Caco-2 (cell line): ENCODE measurements around the gene SNX33. TPM values are rescaled to one million over a fixed set of nuclear protein-coding genes. Genes with fewer than 3 reads are reported as not detected.

Experiments
- BruUV-seq: library from RNA; stranded (reverse); fragments of 400-500 nt; replicated peaks from 2 replicates; lab custom pipeline; 2021; lab: Mats Ljungman, UMichigan
- CTCF ChIA-PET: fragments of 300-600 bp; sonication (Branson Sonifier 250); formaldehyde crosslinking; loops from one replicate; lab custom pipeline; 2022; ENCODE audit warnings: antibody characterized with exemption; lab: Charles Lee
- POLR2A ChIA-PET: fragments of 300-600 bp; sonication (Branson Sonifier 250); formaldehyde crosslinking; loops from one replicate; lab custom pipeline; 2022; ENCODE audit warnings: antibody characterized with exemption; lab: Charles Lee
- DNase-seq, 2 experiments: peaks; one replicate each; pipeline versions ENCODE4 v3.0.0 to v3.0.0-alpha.2; 2020 to 2022
- H3K27me3 ChIP-seq: replicated peaks from 2 replicates; pipeline ENCODE4 v1.6.0; 2011; ENCODE audit warnings: low read length; ENCODE audit not compliant: control insufficient read depth, insufficient read depth
- H3K36me3 ChIP-seq: 2 replicates; pipeline ENCODE4 v1.5.1; 2011; ENCODE audit warnings: low read length; ENCODE audit not compliant: control insufficient read depth, insufficient read depth
- H3K4me1 ChIP-seq: fragments of 250-450 bp; sonication (Bioruptor Pico); 2 replicates; pipeline ENCODE4 v1.5.1; 2020; ENCODE audit warnings: mild to moderate bottlenecking
- H3K4me3 ChIP-seq: 2 replicates; pipeline ENCODE4 v1.5.1; 2011; ENCODE audit warnings: low read depth, mild to moderate bottlenecking, control low read depth, low read length
- H3K9me3 ChIP-seq: fragments of 250-450 bp; sonication (Bioruptor Pico); 2 replicates; pipeline ENCODE4 v1.5.1; 2020; ENCODE audit warnings: mild to moderate bottlenecking, moderate library complexity
- H3K27ac Mint-ChIP-seq: one replicate; pipeline ENCODE4 v1.8.0; 2022; ENCODE audit warnings: mixed read lengths; ENCODE audit not compliant: unreplicated experiment
- H3K27me3 Mint-ChIP-seq: one replicate; pipeline ENCODE4 v1.8.0; 2022; ENCODE audit warnings: mixed read lengths; ENCODE audit not compliant: insufficient read depth, unreplicated experiment
- H3K36me3 Mint-ChIP-seq: one replicate; pipeline ENCODE4 v1.8.0; 2022; ENCODE audit warnings: mild to moderate bottlenecking, mixed read lengths; ENCODE audit not compliant: insufficient read depth, unreplicated experiment
- H3K4me1 Mint-ChIP-seq: one replicate; pipeline ENCODE4 v1.8.0; 2022; ENCODE audit warnings: low read depth, mixed read lengths; ENCODE audit not compliant: unreplicated experiment
- H3K4me3 Mint-ChIP-seq: one replicate; pipeline ENCODE4 v1.8.0; 2022; ENCODE audit warnings: mild to moderate bottlenecking, moderate library complexity, mixed read lengths; ENCODE audit not compliant: unreplicated experiment
- H3K9me3 Mint-ChIP-seq: one replicate; pipeline ENCODE4 v1.8.0; 2022; ENCODE audit warnings: mixed read lengths; ENCODE audit not compliant: unreplicated experiment
- intact Hi-C: fragments of 100-400 bp; cut with micrococcal nuclease; formaldehyde crosslinking; loops from one replicate; pipeline ENCODE4 v1.10.0; 2022; ENCODE audit not compliant: unreplicated experiment
- total RNA-seq: library from RNA; stranded (reverse); gene quantifications from 2 replicates; pipeline ENCODE4 v1.2.3, GENCODE V29; 2022
- TF ChIP-seq, protein P1 (sequence below), 2 experiments: fragments of 200-600 bp in 1 of 2; IDR thresholded peaks; 1 replicate in 1 of 2; 2 replicates in 1 of 2; pipeline versions ENCODE4 v1.5.1 to v1.8.0; 2011 to 2022; ENCODE audit warnings: antibody characterized with exemption in 1 of 2, control low read depth in 1 of 2, inconsistent platforms in 1 of 2, low read depth in 1 of 2, low read length in 1 of 2, mild to moderate bottlenecking in 1 of 2, moderate library complexity in 1 of 2; ENCODE audit not compliant: insufficient read depth in 1 of 2, severe bottlenecking in 1 of 2, unreplicated experiment in 1 of 2

Gene SNX33
- total RNA-seq, 1 experiment from 2014 or later, result 19.4 TPM

DNA sequence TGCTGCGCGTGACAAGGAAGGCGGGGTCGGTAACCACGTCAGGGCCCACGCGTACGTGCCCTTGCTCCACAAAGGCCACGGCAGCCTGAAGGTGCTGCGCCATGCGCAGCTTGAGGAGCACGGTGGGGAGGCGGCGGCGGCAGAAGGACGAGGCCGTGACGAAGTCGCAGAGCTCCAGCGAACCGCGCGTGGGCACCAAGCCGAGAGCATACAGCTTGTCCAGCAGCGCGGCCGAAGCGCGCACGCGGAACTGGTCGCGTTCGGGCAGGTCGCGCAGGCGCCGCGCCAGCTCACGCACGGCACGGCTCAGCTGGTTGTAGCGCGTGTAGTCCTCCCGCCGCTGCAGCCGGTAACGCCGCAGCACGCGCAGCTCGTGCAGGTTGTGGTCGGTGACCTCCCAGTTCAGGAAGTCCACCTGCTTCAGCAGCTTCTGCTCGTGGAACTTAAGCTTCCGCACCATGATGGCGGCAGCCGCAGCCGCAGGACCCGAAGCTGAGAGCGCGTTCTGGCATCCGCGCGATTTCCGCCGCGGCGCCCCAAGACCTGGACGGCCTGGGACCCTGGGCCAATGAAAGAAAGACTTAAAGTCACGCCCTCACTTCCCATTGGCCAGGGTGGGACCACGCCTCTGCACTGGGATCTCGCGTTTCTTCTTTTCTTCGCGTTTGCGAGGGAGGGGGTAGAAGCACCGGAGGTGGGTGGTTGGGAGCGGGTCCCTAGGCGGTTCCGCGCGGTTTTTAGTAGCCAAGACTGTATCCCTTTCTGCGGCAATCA is 7.8 kb upstream of the SNX33 start, which contains the start of gene IMP3:
IMP3 (minus strand) TSS at position 516 of the 774 bp plus-strand sequence; CDS start at position 460, 56 bp downstream.
- intact Hi-C loops, result loop anchor here (1.0 to 5.0 kb wide), 5 partner anchors 8 to 185 kb away; partner anchors contain the start of genes PTPN9 and SNUPN
- Histone ChIP-seq H3K27me3 (no peaks in the 10 kb centered on the region), H3K9me3 (no peaks in the 10 kb centered on the region), H3K36me3 (no peaks in the 10 kb centered on the region), H3K4me1 (peaks cover 4% of the 10 kb centered on the region; the same call in 1 of the 2 replicates), H3K4me3 (peak within 1 kb of the TSS; percentile 66)
- peak; percentile 95 for DNase-seq
- Mint-ChIP-seq H3K27ac (peak within 1 kb of the TSS; percentile 92), H3K36me3 (peaks cover 16% of the 10 kb centered on the region), H3K27me3 (no peaks in the 10 kb centered on the region), H3K4me1 (no peaks in the 10 kb centered on the region), H3K4me3 (peak within 1 kb of the TSS; percentile 87), H3K9me3 (no peaks in the 10 kb centered on the region)
- ChIA-PET CTCF (interaction anchor here (0.7 to 1.9 kb wide), 9 partner anchors 8 to 272 kb away, joined by 3 to 15 read pairs (median 3); partner anchors contain the start of genes MAN2C1, SNUPN and SNX33), POLR2A (interaction anchor here (0.5 to 2.2 kb wide), 16 partner anchors 11 to 272 kb away, joined by 3 to 25 read pairs (median 4); partner anchors contain the start of genes MAN2C1, PTPN9, SIN3A and SNUPN)
- TF ChIP-seq, protein P1, sequence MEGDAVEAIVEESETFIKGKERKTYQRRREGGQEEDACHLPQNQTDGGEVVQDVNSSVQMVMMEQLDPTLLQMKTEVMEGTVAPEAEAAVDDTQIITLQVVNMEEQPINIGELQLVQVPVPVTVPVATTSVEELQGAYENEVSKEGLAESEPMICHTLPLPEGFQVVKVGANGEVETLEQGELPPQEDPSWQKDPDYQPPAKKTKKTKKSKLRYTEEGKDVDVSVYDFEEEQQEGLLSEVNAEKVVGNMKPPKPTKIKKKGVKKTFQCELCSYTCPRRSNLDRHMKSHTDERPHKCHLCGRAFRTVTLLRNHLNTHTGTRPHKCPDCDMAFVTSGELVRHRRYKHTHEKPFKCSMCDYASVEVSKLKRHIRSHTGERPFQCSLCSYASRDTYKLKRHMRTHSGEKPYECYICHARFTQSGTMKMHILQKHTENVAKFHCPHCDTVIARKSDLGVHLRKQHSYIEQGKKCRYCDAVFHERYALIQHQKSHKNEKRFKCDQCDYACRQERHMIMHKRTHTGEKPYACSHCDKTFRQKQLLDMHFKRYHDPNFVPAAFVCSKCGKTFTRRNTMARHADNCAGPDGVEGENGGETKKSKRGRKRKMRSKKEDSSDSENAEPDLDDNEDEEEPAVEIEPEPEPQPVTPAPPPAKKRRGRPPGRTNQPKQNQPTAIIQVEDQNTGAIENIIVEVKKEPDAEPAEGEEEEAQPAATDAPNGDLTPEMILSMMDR (IDR thresholded peaks at IDR 0.05; ENCODE audit: insufficient read depth in 1 of 2, low read depth in 1 of 2, low read length in 1 of 2, severe bottlenecking in 1 of 2, unreplicated experiment in 1 of 2), result no peak
- no TSS peak for BruUV-seq

DNA sequence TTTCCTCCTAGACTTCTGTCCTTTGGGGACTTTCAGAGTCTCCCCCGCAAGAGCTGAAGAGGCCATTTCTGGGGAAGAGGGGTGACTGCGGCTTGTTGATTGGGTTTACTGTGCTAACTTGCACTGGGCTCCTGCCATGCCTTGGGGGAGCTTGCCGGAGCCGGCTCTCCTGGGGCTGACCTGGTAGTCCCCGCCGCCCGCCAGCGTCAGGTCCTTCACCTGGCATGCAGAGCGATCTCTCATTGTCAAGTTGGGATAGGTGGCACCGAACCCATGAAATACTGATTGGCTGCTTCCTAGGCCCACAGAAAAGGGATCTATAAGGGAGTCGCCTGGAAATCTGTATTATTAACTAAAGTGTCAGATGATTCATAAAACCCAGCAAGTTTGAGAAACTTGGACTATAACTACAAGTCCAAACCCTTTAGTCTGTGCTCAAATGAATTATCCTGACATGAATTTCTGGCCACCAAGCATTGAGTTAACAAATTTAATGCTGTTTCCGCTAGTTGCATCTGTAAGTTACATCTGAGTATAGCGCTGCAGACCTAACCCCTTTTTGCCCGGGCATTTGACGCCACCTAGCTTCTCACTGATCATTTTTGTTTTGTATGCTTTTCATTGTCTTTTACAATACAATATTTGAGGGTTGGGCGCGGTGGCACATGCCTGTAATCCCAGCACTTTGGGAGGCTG is 7.1 kb upstream of the SNX33 start:
- Mint-ChIP-seq H3K27ac (peak overlapping the region; percentile 92), H3K27me3 (no peaks in the 10 kb centered on the region), H3K4me1 (no peaks in the 10 kb centered on the region), H3K36me3 (peaks cover 16% of the 10 kb centered on the region), H3K9me3 (no peaks in the 10 kb centered on the region), H3K4me3 (peak overlapping the region; percentile 87)
- Histone ChIP-seq H3K4me1 (peaks cover 4% of the 10 kb centered on the region; the same call in 1 of the 2 replicates), H3K36me3 (no peaks in the 10 kb centered on the region), H3K4me3 (peak overlapping the region; percentile 55), H3K27me3 (no peaks in the 10 kb centered on the region), H3K9me3 (no peaks in the 10 kb centered on the region)
- TF ChIP-seq, protein P1 (IDR thresholded peaks at IDR 0.05; ENCODE audit: insufficient read depth in 1 of 2, low read depth in 1 of 2, low read length in 1 of 2, severe bottlenecking in 1 of 2, unreplicated experiment in 1 of 2), result peak in 1 of 2 experiments; percentile 0
- intact Hi-C loops, result loop anchor here (1.0 to 5.0 kb wide), 6 partner anchors 8 to 272 kb away; partner anchors contain the start of genes MAN2C1, PTPN9 and SNUPN
- BruUV-seq, result TSS peak; percentile 84
- ChIA-PET CTCF (interaction anchor here (0.6 to 1.9 kb wide), 11 partner anchors 7 to 273 kb away, joined by 3 to 15 read pairs (median 3); partner anchors contain the start of genes MAN2C1, SNUPN and SNX33), POLR2A (interaction anchor here (0.5 to 2.2 kb wide), 13 partner anchors 10 to 272 kb away, joined by 3 to 25 read pairs (median 5); partner anchors contain the start of genes MAN2C1, PTPN9, SIN3A and SNUPN)
- peak; percentile 49 to 56 for DNase-seq
